ENCODE data around the gene WNK3.
"Not testable (repeated sequence)": the region's sequence is repeated elsewhere in the genome, so short reads cannot be mapped to it uniquely, and the experiment has no call there.

- TF ChIP-seq CEBPB (tag; IDR thresholded peaks at IDR 0.05); NCOA4 (IDR thresholded peaks at IDR 0.05; ENCODE audit: partially characterized antibody); TRIM24 (IDR thresholded peaks at IDR 0.05); MYBL2 (IDR thresholded peaks at IDR 0.05; ENCODE audit: low read depth); MYBL2 (CRISPR knock-in tag; IDR thresholded peaks at IDR 0.05; ENCODE audit: borderline replicate concordance); JUND (IDR thresholded peaks at IDR 0.05; ENCODE audit: borderline replicate concordance, low read depth, low read length); JUND (tag; IDR thresholded peaks at IDR 0.05; ENCODE audit: borderline replicate concordance, low read depth, low read length); RB1 (IDR thresholded peaks at IDR 0.05; ENCODE audit: low read depth); BMI1 (IDR thresholded peaks at IDR 0.05; ENCODE audit: low read length): not testable (repeated sequence)
Observed at GRCh38 chrX:54337383-54337782, 20.5 kb downstream of the WNK3 start.
